ENCODE measurements around the gene GPM6B.

The GPM6B gene

DNA sequence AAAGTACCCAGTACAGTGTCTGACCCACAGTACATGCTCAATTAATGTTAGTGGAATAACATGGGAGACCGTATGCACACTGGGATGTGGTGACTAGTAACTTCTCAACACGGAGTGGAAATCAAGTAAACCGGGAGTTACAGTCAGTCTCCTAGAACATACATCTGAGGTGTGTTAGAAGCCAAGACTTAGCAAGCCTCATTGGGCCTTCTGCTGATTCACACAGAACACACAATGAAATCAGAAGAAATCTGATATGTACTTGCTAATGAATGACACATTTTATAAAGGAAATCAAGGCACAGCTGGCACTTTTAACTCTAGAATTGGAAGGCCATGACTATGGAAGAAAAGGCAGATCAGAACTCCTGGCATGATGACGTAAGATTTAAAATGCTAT is 95.5 kb downstream of the GPM6B start:
- no peak for DNase-seq
